CD4-positive, alpha-beta T cell treated with Interleukin-1 beta for 1 hour (primary cell): Measurements from ENCODE around the gene ETV3.

ENCODE experiments used
- DNase-seq, 2 donors: peaks; one replicate each; pipeline ENCODE4 v3.0.0-alpha.2; 2020 to 2022

Gene ETV3

GRCh38 chr1:157090196-157090647 lies 48.0 kb downstream of the ETV3 start:
- peak; percentile 78 to 82 for DNase-seq

GRCh38 chr1:157089789-157090188 lies 48.4 kb downstream of the ETV3 start:
- DNase-seq, result no peak

- DNase-seq, result no peak
Measured at GRCh38 chr1:157088607-157089006, 49.6 kb downstream of the ETV3 start.

- no peak for DNase-seq
Measured at GRCh38 chr1:157087030-157087429, 51.2 kb downstream of the ETV3 start.

GRCh38 chr1:157086299-157086698 lies 51.9 kb downstream of the ETV3 start:
- no peak for DNase-seq

- DNase-seq, result no peak
Measured at GRCh38 chr1:157085421-157085820, 52.8 kb downstream of the ETV3 start.

GRCh38 chr1:157084720-157085119 lies 53.5 kb downstream of the ETV3 start:
- DNase-seq, result no peak

GRCh38 chr1:157081707-157082106 lies 56.5 kb downstream of the ETV3 start:
- DNase-seq, result no peak

- DNase-seq, result no peak
Measured at GRCh38 chr1:157080714-157081113, 57.5 kb downstream of the ETV3 start.

GRCh38 chr1:157077394-157077793 lies 60.8 kb downstream of the ETV3 start:
- no peak for DNase-seq

- peak; percentile 29 to 32 for DNase-seq
Measured at GRCh38 chr1:157073944-157074685, 64.1 kb downstream of the ETV3 start.
